NB4 (cell line): ENCODE measurements around the gene FERMT1.

Source experiments
- DNase-seq: peaks from one replicate; pipeline ENCODE4 v3.0.0; 2010; ENCODE audit warnings: low read depth
- H3K4me3 ChIP-seq: one replicate; pipeline ENCODE4 v1.5.1; 2011; ENCODE audit warnings: mild to moderate bottlenecking, low read depth, low read length, moderate library complexity
- MAX ChIP-seq: IDR thresholded peaks from 2 replicates; pipeline ENCODE4 v1.6.1; 2011; ENCODE audit warnings: low read depth, low read length
- MYC ChIP-seq: IDR thresholded peaks from 2 replicates; pipeline ENCODE4 v1.6.1; 2011; ENCODE audit warnings: low read depth, low read length
- POLR2A ChIP-seq: IDR thresholded peaks from 2 replicates; pipeline ENCODE4 v1.6.1; 2011; ENCODE audit warnings: mild to moderate bottlenecking; ENCODE audit not compliant: insufficient read length; ENCODE audit errors: extremely low read depth
- TF ChIP-seq, protein P1 (sequence below): IDR thresholded peaks from one replicate; pipeline ENCODE4 v1.5.1; 2012; ENCODE audit warnings: low read depth, low read length

Gene FERMT1

DNA sequence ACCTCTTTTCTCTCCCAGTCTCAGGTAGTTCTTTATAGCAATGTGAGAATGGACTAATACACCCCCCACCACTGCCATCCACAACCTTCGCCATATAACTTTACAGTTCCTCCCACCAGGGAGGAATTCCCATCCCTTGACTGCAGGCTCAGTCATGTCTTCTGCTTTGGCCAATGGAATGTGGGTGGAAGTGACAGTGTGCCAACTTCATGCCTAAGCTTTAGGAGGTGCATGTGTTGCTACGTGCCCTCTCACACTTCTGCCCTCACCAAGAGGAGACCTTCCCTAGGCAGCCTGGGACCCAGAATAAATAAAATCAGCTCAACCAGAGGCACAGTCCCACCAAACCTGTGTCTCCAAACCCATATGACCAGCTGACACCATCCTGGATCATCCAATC lies 36.0 kb downstream of the FERMT1 start:
- TF ChIP-seq MYC = no peak
- no peak for TF ChIP-seq MAX
- TF ChIP-seq, protein P1, sequence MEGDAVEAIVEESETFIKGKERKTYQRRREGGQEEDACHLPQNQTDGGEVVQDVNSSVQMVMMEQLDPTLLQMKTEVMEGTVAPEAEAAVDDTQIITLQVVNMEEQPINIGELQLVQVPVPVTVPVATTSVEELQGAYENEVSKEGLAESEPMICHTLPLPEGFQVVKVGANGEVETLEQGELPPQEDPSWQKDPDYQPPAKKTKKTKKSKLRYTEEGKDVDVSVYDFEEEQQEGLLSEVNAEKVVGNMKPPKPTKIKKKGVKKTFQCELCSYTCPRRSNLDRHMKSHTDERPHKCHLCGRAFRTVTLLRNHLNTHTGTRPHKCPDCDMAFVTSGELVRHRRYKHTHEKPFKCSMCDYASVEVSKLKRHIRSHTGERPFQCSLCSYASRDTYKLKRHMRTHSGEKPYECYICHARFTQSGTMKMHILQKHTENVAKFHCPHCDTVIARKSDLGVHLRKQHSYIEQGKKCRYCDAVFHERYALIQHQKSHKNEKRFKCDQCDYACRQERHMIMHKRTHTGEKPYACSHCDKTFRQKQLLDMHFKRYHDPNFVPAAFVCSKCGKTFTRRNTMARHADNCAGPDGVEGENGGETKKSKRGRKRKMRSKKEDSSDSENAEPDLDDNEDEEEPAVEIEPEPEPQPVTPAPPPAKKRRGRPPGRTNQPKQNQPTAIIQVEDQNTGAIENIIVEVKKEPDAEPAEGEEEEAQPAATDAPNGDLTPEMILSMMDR = no peak
- no peak for TF ChIP-seq POLR2A
- no peak overlapping the region for H3K4me3 ChIP-seq
- DNase-seq = no peak

DNA sequence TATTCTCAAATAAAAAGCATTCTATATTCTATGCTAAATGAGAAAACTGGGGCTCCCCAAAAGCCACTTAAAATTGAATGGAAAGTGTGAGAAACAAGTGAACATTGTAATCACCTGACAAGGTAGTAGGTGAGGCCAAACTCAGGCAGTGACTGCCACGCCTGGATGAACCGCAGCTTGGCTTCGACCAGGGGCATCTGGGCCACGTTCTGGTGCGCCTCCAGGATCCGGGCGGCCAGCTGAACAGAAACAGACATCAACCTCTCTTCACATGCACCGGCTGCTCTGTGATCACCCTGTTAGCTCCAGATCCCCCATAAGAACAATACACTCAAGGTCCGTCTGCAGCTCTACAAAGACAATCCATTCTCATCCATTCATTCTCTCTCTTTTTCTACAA lies 38.9 kb downstream of the FERMT1 start:
- TF ChIP-seq POLR2A = no peak
- TF ChIP-seq MYC = no peak
- TF ChIP-seq MAX = no peak
- TF ChIP-seq, protein P1 = no peak
- no peak overlapping the region for H3K4me3 ChIP-seq
- no peak for DNase-seq

DNA sequence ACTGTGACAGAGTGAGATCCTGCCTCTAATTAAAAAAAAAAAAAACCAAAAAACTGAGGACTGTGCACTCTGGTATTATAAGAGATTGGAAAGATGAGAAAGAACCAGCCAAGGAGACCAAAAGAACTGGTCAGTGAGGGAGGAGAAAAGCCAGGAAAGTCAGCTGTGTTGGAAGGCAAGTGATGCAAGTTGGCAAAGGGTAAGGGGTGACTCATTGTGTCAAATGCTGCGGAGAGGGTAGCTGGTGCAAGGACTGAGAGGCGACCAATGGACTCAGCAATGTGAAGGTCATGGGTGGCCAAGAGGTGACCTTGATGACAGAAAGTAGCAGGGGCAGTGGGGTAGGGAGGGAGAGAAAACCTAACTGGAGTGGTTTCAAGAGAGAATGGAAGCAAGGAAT lies 41.6 kb downstream of the FERMT1 start:
- TF ChIP-seq MAX (no peak), POLR2A (no peak), MYC (no peak)
- TF ChIP-seq, protein P1 = no peak
- peak; percentile 11 for DNase-seq
- no peak overlapping the region for H3K4me3 ChIP-seq

- no peak overlapping the region for H3K4me3 ChIP-seq
- TF ChIP-seq POLR2A (no peak), MYC (no peak), MAX (no peak)
- TF ChIP-seq, protein P1 = no peak
- no peak for DNase-seq
Measured at GRCh38 chr20:6079016-6079415, 43.8 kb downstream of the FERMT1 start.

- no peak overlapping the region for H3K4me3 ChIP-seq
- no peak for TF ChIP-seq MYC
- TF ChIP-seq, protein P1 = no peak
- TF ChIP-seq MAX = no peak
- TF ChIP-seq POLR2A = no peak
- no peak for DNase-seq
Measured at GRCh38 chr20:6075428-6076219, 47.2 kb downstream of the FERMT1 start.
